HEK293 (cell line): Measurements from ENCODE around the gene ACSM6.

Source experiments
- CTCF ChIA-PET: fragments of 350-600 bp; formaldehyde crosslinking; extraction: SDS; loops from one replicate; lab custom pipeline; 2021; ENCODE audit warnings: antibody characterized with exemption; lab: Yijun Ruan, JAX
- POLR2A ChIA-PET: fragments of 300-600 bp; formaldehyde crosslinking; extraction: SDS; loops from one replicate; lab custom pipeline; 2020; ENCODE audit warnings: antibody characterized with exemption, inconsistent platforms; lab: Yijun Ruan, JAX
- H3K27ac ChIP-seq: fragments of 200-500 bp; sonication (Bioruptor generic); 2 replicates; pipeline ENCODE4 v1.5.1; 2014; ENCODE audit warnings: low read depth, low read length, control low read depth, inconsistent platforms; ENCODE audit errors: extremely low read depth
- H3K36me3 ChIP-seq, 2 experiments: fragments of 200-500 bp in 1 of 2; sonication (Bioruptor generic) in 1 of 2; 1 replicate in 1 of 2; 2 replicates in 1 of 2; pipeline ENCODE4 v1.5.1; 2014 to 2017; ENCODE audit warnings: inconsistent platforms in 2 of 2, low read length in 2 of 2; ENCODE audit not compliant: control insufficient read depth in 2 of 2, insufficient read depth in 1 of 2
- H3K4me1 ChIP-seq: fragments of 200-500 bp; sonication (Bioruptor generic); 2 replicates; pipeline ENCODE4 v1.5.1; 2014; ENCODE audit warnings: mild to moderate bottlenecking, low read length, inconsistent platforms; ENCODE audit not compliant: control insufficient read depth, insufficient read depth
- H3K4me3 ChIP-seq: 2 replicates; pipeline ENCODE4 v1.5.1; 2011; ENCODE audit warnings: low read depth, mild to moderate bottlenecking, control low read depth, low read length, moderate library complexity
- H3K9me3 ChIP-seq: fragments of 200-500 bp; sonication (Bioruptor generic); 2 replicates; pipeline ENCODE4 v1.5.1; 2014; ENCODE audit warnings: low read depth, low read length, inconsistent platforms; ENCODE audit not compliant: control insufficient read depth, insufficient read depth
- BCL6B ChIP-seq: fragments of 450-650 bp; formaldehyde crosslinking; IDR thresholded peaks from 2 replicates; pipeline ENCODE4 v1.5.1; 2017; ENCODE audit warnings: missing biosample characterization, missing genetic modification characterization
- FEZF1 ChIP-seq: fragments of 450-650 bp; formaldehyde crosslinking; IDR thresholded peaks from 2 replicates; pipeline ENCODE4 v1.5.1; 2016; ENCODE audit warnings: missing biosample characterization, missing genetic modification characterization
- RBAK ChIP-seq: fragments of 450-650 bp; formaldehyde crosslinking; IDR thresholded peaks from 2 replicates; pipeline ENCODE4 v1.5.1; 2016; ENCODE audit warnings: missing biosample characterization, missing genetic modification characterization
- ZBTB26 ChIP-seq: fragments of 450-650 bp; formaldehyde crosslinking; optimal IDR thresholded peaks from 2 replicates; pipeline ENCODE3; 2016; ENCODE audit warnings: missing biosample characterization, mild to moderate bottlenecking, missing genetic modification characterization
- ZBTB44 ChIP-seq: fragments of 450-650 bp; IDR thresholded peaks from 2 replicates; pipeline ENCODE4 v1.5.1; 2018; ENCODE audit warnings: missing biosample characterization, mild to moderate bottlenecking, missing genetic modification characterization
- ZBTB49 ChIP-seq: fragments of 450-650 bp; formaldehyde crosslinking; IDR thresholded peaks from 2 replicates; pipeline ENCODE4 v1.5.1; 2016; ENCODE audit warnings: missing biosample characterization, missing genetic modification characterization, low read depth
- ZNF114 ChIP-seq: fragments of 450-650 bp; formaldehyde crosslinking; IDR thresholded peaks from 2 replicates; pipeline ENCODE4 v1.5.0; 2017; ENCODE audit warnings: missing biosample characterization, missing genetic modification characterization
- ZNF146 ChIP-seq: fragments of 450-650 bp; formaldehyde crosslinking; IDR thresholded peaks from 2 replicates; pipeline ENCODE4 v1.5.1; 2016; ENCODE audit warnings: missing biosample characterization, missing genetic modification characterization
- ZNF157 ChIP-seq: fragments of 450-650 bp; formaldehyde crosslinking; IDR thresholded peaks from 2 replicates; pipeline ENCODE4 v1.5.1; 2016; ENCODE audit warnings: missing biosample characterization, missing genetic modification characterization
- ZNF16 ChIP-seq: fragments of 450-650 bp; formaldehyde crosslinking; IDR thresholded peaks from 2 replicates; pipeline ENCODE4 v1.5.1; 2016; ENCODE audit warnings: low read depth, missing biosample characterization, missing genetic modification characterization
- ZNF202 ChIP-seq: fragments of 450-650 bp; formaldehyde crosslinking; IDR thresholded peaks from 2 replicates; pipeline ENCODE4 v1.5.1; 2016; ENCODE audit warnings: missing biosample characterization, missing genetic modification characterization, borderline replicate concordance
- ZNF23 ChIP-seq: fragments of 450-650 bp; formaldehyde crosslinking; IDR thresholded peaks from 2 replicates; pipeline ENCODE4 v1.5.1; 2016; ENCODE audit warnings: missing biosample characterization, missing genetic modification characterization, borderline replicate concordance
- ZNF266 ChIP-seq: fragments of 450-650 bp; formaldehyde crosslinking; IDR thresholded peaks from 2 replicates; pipeline ENCODE4 v1.5.1; 2016; ENCODE audit warnings: missing biosample characterization, missing genetic modification characterization, low read depth
- ZNF292 ChIP-seq: fragments of 450-650 bp; formaldehyde crosslinking; IDR thresholded peaks from 2 replicates; pipeline ENCODE4 v1.5.1; 2016; ENCODE audit warnings: low read depth, missing biosample characterization, missing genetic modification characterization, borderline replicate concordance
- ZNF354C ChIP-seq: fragments of 450-650 bp; formaldehyde crosslinking; IDR thresholded peaks from 2 replicates; pipeline ENCODE4 v1.5.1; 2016; ENCODE audit warnings: missing biosample characterization, missing genetic modification characterization, low read depth, borderline replicate concordance
- ZNF426 ChIP-seq: fragments of 450-650 bp; formaldehyde crosslinking; IDR thresholded peaks from 2 replicates; pipeline ENCODE4 v1.5.1; 2017; ENCODE audit warnings: missing biosample characterization, missing genetic modification characterization, mild to moderate bottlenecking, inconsistent platforms, moderate library complexity
- ZNF449 ChIP-seq: fragments of 450-650 bp; formaldehyde crosslinking; IDR thresholded peaks from 2 replicates; pipeline ENCODE4 v1.5.1; 2017; ENCODE audit warnings: missing biosample characterization, mild to moderate bottlenecking, missing genetic modification characterization, moderate library complexity
- ZNF548 ChIP-seq: fragments of 450-650 bp; formaldehyde crosslinking; IDR thresholded peaks from 2 replicates; pipeline ENCODE4 v1.5.1; 2016; ENCODE audit warnings: missing biosample characterization, missing genetic modification characterization
- ZNF660 ChIP-seq: fragments of 450-650 bp; IDR thresholded peaks from 2 replicates; pipeline ENCODE4 v1.5.1; 2018; ENCODE audit warnings: missing biosample characterization, mild to moderate bottlenecking, missing genetic modification characterization
- ZNF785 ChIP-seq: fragments of 450-650 bp; formaldehyde crosslinking; IDR thresholded peaks from 2 replicates; pipeline ENCODE4 v1.5.1; 2016; ENCODE audit warnings: missing biosample characterization, missing genetic modification characterization

The ACSM6 gene

GRCh38 chr10:95171336-95171735 is 22.7 kb upstream of the ACSM6 start:
- Histone ChIP-seq H3K36me3 (no peaks in the 10 kb centered on the region), H3K4me3 (no peak overlapping the region), H3K4me1 (no peaks in the 10 kb centered on the region), H3K9me3 (no peaks in the 10 kb centered on the region), H3K27ac (no peak overlapping the region)
- ChIA-PET POLR2A (no interaction called here), CTCF (interaction anchor here (1.2 kb wide), 1 partner anchor 203 kb away, joined by 3 read pairs; no protein-coding TSS in a partner anchor)
- TF ChIP-seq ZNF660, result no peak
- TF ChIP-seq ZNF292 (tag by site-specific recombination), result no peak
- TF ChIP-seq ZNF157 (tag by site-specific recombination), result no peak
- no peak for TF ChIP-seq ZNF146 (tag by site-specific recombination)
- no peak for TF ChIP-seq FEZF1 (tag by site-specific recombination)
- no peak for TF ChIP-seq ZNF426 (tag by site-specific recombination)
- TF ChIP-seq ZNF354C (tag by site-specific recombination), result no peak
- TF ChIP-seq BCL6B, result no peak
- no peak for TF ChIP-seq ZNF16 (tag by site-specific recombination)
- no peak for TF ChIP-seq ZNF114 (tag by site-specific recombination)
- TF ChIP-seq ZBTB49 (tag by site-specific recombination), result no peak
- TF ChIP-seq ZNF785 (tag by site-specific recombination), result no peak
- no peak for TF ChIP-seq RBAK (tag by site-specific recombination)
- no peak for TF ChIP-seq ZNF548
- TF ChIP-seq ZNF449 (tag by site-specific recombination), result no peak
- no peak for TF ChIP-seq ZNF266 (tag by site-specific recombination)
- TF ChIP-seq ZBTB26, result no peak
- TF ChIP-seq ZBTB44 (tag by site-specific recombination), result no peak
- TF ChIP-seq ZNF202 (tag by site-specific recombination), result no peak
- TF ChIP-seq ZNF23 (tag by site-specific recombination), result no peak
